ENCODE results near the gene MYMK. TPM values are rescaled to one million over a fixed set of nuclear protein-coding genes. Genes with fewer than 3 reads are reported as not detected.

The MYMK gene
- total and polyA plus RNA-seq, 2 of the 8 experiments (the other 6 are each of a cell fraction or from before 2014, with no cell fraction given), result not detected

DNA sequence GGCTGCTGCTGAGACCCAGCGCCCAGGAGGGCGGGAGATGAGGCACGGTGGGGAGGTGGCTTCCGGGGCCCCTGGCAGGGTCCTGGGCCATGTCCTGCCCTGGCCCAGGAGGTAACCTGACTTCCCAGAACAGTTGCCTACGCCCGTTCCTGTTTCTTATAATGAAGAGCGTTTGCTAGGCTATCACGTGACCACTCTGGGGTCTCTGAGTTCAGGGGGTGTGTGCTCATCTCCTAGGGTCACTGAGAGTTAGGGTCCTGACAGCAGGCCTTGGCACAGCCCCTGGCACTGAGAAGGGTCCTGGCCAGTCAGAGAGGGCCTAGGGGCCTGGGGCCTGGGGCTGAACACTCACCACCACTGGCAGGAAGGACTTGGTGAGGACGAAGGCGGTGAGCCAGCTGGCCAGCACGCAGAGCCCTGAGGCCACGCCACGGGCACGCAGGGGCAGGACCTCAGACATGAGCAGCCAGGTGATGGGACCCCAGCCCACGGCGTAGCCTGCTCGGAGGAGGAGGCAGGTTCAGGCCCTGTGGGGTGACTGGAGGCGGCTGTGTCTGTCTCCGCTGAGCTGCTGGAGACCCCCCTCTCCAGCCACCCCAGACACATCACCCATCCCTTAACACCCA is 51.9 kb downstream of the MYMK start:
- DNase-seq (ENCODE audit: low read depth in 1 of 2, low spot score in 2 of 2) (no peak), FAIRE-seq (no peak)
- H4K5ac ChIP-seq (ENCODE audit: insufficient read length, low read depth, low read length), result no peak overlapping the region
- ChIA-PET POLR2A (ENCODE audit: partially characterized antibody) (interaction anchor here (1.0 to 1.1 kb wide), 2 partner anchors 9 to 54 kb away, joined by 3 to 4 read pairs; no protein-coding TSS in a partner anchor), CTCF (ENCODE audit: partially characterized antibody) (interaction anchor here (0.7 to 1.9 kb wide), 8 partner anchors 10 to 448 kb away, joined by 3 to 8 read pairs (median 3); no protein-coding TSS in a partner anchor)
- H3K4me1 ChIP-seq (replicated peaks in 1 of 4; ENCODE audit: control insufficient read depth in 3 of 4, insufficient read depth in 4 of 4, low read length in 3 of 4), result peaks cover 0 to 2% (median under 1%) of the 10 kb centered on the region in 4 experiments; a peak in 5 of 7 replicates
- no peak overlapping the region for H2BK120ac ChIP-seq (replicated peaks; ENCODE audit: low read depth, low read length)
- 96% methylated on average over 14 of the region's 19 CpGs; no CpG with 5 or more reads in 1 of the 2 experiments for WGBS, 2 experiments (ENCODE audit: extremely low coverage in 1 of 2, insufficient coverage in 1 of 2, insufficient read length in 1 of 2, insufficient replicate concordance in 2 of 2, low coverage in 1 of 2, low lambda C conversion rate in 2 of 2, missing lambda C conversion rate in 1 of 2)
- H4K8ac ChIP-seq (ENCODE audit: extremely low read depth, insufficient read depth, low read length), result no peak overlapping the region
- H3K18ac ChIP-seq (ENCODE audit: extremely low read depth, low read length), result no peak overlapping the region
- no peak overlapping the region for H2AK5ac ChIP-seq (ENCODE audit: low read depth, low read length)
- no peak overlapping the region for H2BK12ac ChIP-seq (ENCODE audit: low read depth, low read length)
- H2BK15ac ChIP-seq (ENCODE audit: low read length), result no peak overlapping the region
- H3K4me2 ChIP-seq (ENCODE audit: insufficient read depth in 1 of 2, low read depth in 2 of 2, low read length in 2 of 2), result no peak overlapping the region
- peaks cover 4 to 35% of the 10 kb centered on the region in 2 experiments for H4K20me1 ChIP-seq (replicated peaks in 1 of 2; ENCODE audit: control insufficient read depth in 1 of 2, insufficient read depth in 2 of 2, low read length in 2 of 2)
- no peak overlapping the region for H3K9ac ChIP-seq (replicated peaks in 1 of 4; ENCODE audit: extremely low read depth in 1 of 4, low read depth in 3 of 4, low read length in 3 of 4)
- TF ChIP-seq RBBP5 (IDR thresholded peaks at IDR 0.05; ENCODE audit: borderline replicate concordance, low read depth, low read length) (no peak), BRCA1 (IDR thresholded peaks at IDR 0.05; ENCODE audit: low read depth, low read length) (no peak), CTBP2 (IDR thresholded peaks at IDR 0.05; ENCODE audit: borderline replicate concordance, insufficient read depth, insufficient read length, low read length) (no peak)
- H2AFZ ChIP-seq (ENCODE audit: low read length), result no peak overlapping the region
- H4K91ac ChIP-seq (replicated peaks; ENCODE audit: insufficient read length, low read length), result no peak overlapping the region
- no peak overlapping the region for H3K14ac ChIP-seq (ENCODE audit: insufficient read length)
- H3K79me1 ChIP-seq (ENCODE audit: low read depth, low read length), result peaks cover 2% of the 10 kb centered on the region
- H3K4me3 ChIP-seq (ENCODE audit: extremely low read depth in 1 of 4, insufficient read depth in 2 of 4, low read depth in 3 of 4, low read length in 4 of 4), result no peak overlapping the region
- H2BK20ac ChIP-seq (ENCODE audit: low read length), result no peak overlapping the region
- no peaks in the 10 kb centered on the region for H3K27me3 ChIP-seq (replicated peaks in 1 of 4; ENCODE audit: control insufficient read depth in 3 of 4, extremely low read depth in 1 of 4, insufficient read depth in 3 of 4, low read length in 3 of 4)
- H2BK5ac ChIP-seq (ENCODE audit: low read depth, low read length), result no peak overlapping the region
- H3K56ac ChIP-seq (replicated peaks; ENCODE audit: insufficient read length, low read depth, low read length), result no peak overlapping the region
- no peak overlapping the region for H3K4ac ChIP-seq (replicated peaks; ENCODE audit: insufficient read length, low read depth, low read length)
- H3K9me3 ChIP-seq (ENCODE audit: insufficient read depth in 2 of 2, low read depth in 1 of 2, low read length in 1 of 2), result no peaks in the 10 kb centered on the region
- peaks cover 0 to 26% (median 6%) of the 10 kb centered on the region in 4 experiments; a peak in 5 of 8 replicates for H3K36me3 ChIP-seq (ENCODE audit: control insufficient read depth in 2 of 4, insufficient read depth in 4 of 4, low read length in 3 of 4)
- no peak overlapping the region for H3K23ac ChIP-seq (ENCODE audit: insufficient read length)
- no peaks in the 10 kb centered on the region for H3K23me2 ChIP-seq (ENCODE audit: low read depth, low read length)
- peaks cover 0 to 1% of the 10 kb centered on the region in 2 experiments; a peak in 1 of 4 replicates for H3K79me2 ChIP-seq (ENCODE audit: control insufficient read depth in 1 of 2, insufficient read depth in 2 of 2, low read length in 2 of 2)
- H3K27ac ChIP-seq (ENCODE audit: low read depth, low read length), result no peak overlapping the region
